ENCODE results near the gene GNAS-AS1.

The GNAS-AS1 gene

GRCh38 chr20:58797371-58798338, 53.0 kb downstream of the GNAS-AS1 start:
- TF ChIP-seq CTCF (IDR thresholded peaks at IDR 0.05; ENCODE audit: low read depth, low read length): no peak
- Histone ChIP-seq H3K36me3 (no peaks in the 10 kb centered on the region), H3K27ac (no peak overlapping the region), H3K4me3 (ENCODE audit: low read depth, low read length) (no peak overlapping the region), H3K27me3 (ENCODE audit: insufficient read depth, low read depth, severe bottlenecking) (peaks cover 72% of the 10 kb centered on the region), H3K9me3 (ENCODE audit: severe bottlenecking) (no peaks in the 10 kb centered on the region)
- peak; percentile 15 for DNase-seq

- DNase-seq: no peak
- peaks cover 74% of the 10 kb centered on the region for H3K27me3 ChIP-seq (ENCODE audit: insufficient read depth, low read depth, severe bottlenecking)
- H3K36me3 ChIP-seq: no peaks in the 10 kb centered on the region
Observed at GRCh38 chr20:58795923-58796245, 54.8 kb downstream of the GNAS-AS1 start.

GRCh38 chr20:58795181-58795922, 55.4 kb downstream of the GNAS-AS1 start:
- Histone ChIP-seq H3K4me3 (ENCODE audit: low read depth, low read length) (no peak overlapping the region), H3K27me3 (ENCODE audit: insufficient read depth, low read depth, severe bottlenecking) (peaks cover 79% of the 10 kb centered on the region), H3K36me3 (no peaks in the 10 kb centered on the region), H3K27ac (no peak overlapping the region), H3K9me3 (ENCODE audit: severe bottlenecking) (no peaks in the 10 kb centered on the region)
- DNase-seq: no peak
- TF ChIP-seq CTCF (IDR thresholded peaks at IDR 0.05; ENCODE audit: low read depth, low read length): no peak

More at GRCh38 chr20:58795923-58796245, 54.8 kb downstream of the GNAS-AS1 start:
- Histone ChIP-seq H3K27ac (no peak overlapping the region), H3K4me3 (ENCODE audit: low read depth, low read length) (no peak overlapping the region), H3K9me3 (ENCODE audit: severe bottlenecking) (no peaks in the 10 kb centered on the region)
- TF ChIP-seq CTCF (IDR thresholded peaks at IDR 0.05; ENCODE audit: low read depth, low read length): no peak

- DNase-seq: no peak
- no peak overlapping the region for H3K27ac ChIP-seq
- H3K4me3 ChIP-seq (ENCODE audit: low read depth, low read length): no peak overlapping the region
- TF ChIP-seq CTCF (IDR thresholded peaks at IDR 0.05; ENCODE audit: low read depth, low read length): no peak
- no peaks in the 10 kb centered on the region for H3K9me3 ChIP-seq (ENCODE audit: severe bottlenecking)
- H3K27me3 ChIP-seq (ENCODE audit: insufficient read depth, low read depth, severe bottlenecking): peaks cover 78% of the 10 kb centered on the region
- H3K36me3 ChIP-seq: no peaks in the 10 kb centered on the region
Observed at GRCh38 chr20:58794510-58795180, 56.1 kb downstream of the GNAS-AS1 start.

GRCh38 chr20:58793512-58794420, 56.9 kb downstream of the GNAS-AS1 start:
- H3K36me3 ChIP-seq: no peaks in the 10 kb centered on the region
- peaks cover 82% of the 10 kb centered on the region for H3K27me3 ChIP-seq (ENCODE audit: insufficient read depth, low read depth, severe bottlenecking)
- no peak overlapping the region for H3K27ac ChIP-seq
- no peaks in the 10 kb centered on the region for H3K9me3 ChIP-seq (ENCODE audit: severe bottlenecking)
- no peak overlapping the region for H3K4me3 ChIP-seq (ENCODE audit: low read depth, low read length)
- no peak for TF ChIP-seq CTCF (IDR thresholded peaks at IDR 0.05; ENCODE audit: low read depth, low read length)
- DNase-seq: no peak

All from WERI-Rb-1 (cell line).